ENCODE measurements around the gene IVL. TPM values are rescaled to one million over a fixed set of nuclear protein-coding genes. Genes with fewer than 3 reads are reported as not detected.

IVL gene
- total and polyA plus RNA-seq, 2 experiments from 2014 or later, result not detected

DNA sequence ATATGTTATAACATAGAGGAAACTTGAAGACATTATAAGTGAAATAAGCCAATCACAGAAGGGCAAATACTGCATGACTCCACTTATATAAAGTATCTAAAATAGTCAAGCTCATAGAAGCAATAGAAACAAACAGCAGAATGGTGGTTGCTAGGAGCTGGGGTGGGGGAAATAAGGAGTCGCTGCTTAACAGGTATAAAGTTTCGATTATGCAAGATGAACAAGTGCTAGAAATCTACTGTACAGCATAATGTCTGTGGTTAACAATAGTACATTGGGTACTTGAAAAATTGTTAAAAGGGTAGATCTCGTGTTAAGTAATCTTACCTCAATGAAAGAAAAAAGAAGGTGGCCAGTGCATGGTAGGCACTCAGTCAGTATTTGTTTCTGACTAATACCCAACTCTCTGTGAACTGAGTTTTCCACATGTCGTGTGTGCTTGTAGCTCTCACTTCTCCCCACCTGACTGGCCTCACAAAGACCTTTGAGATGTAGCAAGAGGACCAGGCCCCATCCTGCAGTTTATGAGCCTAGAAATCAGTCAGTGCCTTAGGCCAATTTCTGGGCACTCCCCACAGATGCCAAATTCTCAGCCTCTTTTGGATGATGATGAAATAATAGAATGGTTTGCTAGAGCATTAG is 23.9 kb downstream of the IVL start:
- H3K36me3 ChIP-seq (replicated peaks; ENCODE audit: insufficient read depth, low read depth), result no peaks in the 10 kb centered on the region
- H3K4me3 ChIP-seq, result no peak overlapping the region
- no peak overlapping the region for H3K4me2 ChIP-seq
- H3K27ac ChIP-seq, result no peak overlapping the region
- no peaks in the 10 kb centered on the region for H3K9me3 ChIP-seq (ENCODE audit: low read depth)
- no peaks in the 10 kb centered on the region for H4K20me1 ChIP-seq (ENCODE audit: insufficient read depth, poor library complexity, severe bottlenecking)
- 45% methylated on average over 4 of the region's 4 CpGs for WGBS (ENCODE audit: low lambda C conversion rate, missing lambda C conversion rate)
- no peak for DNase-seq (ENCODE audit: low spot score)
- H3K27me3 ChIP-seq, result no peaks in the 10 kb centered on the region
- no peak overlapping the region for H2AFZ ChIP-seq
- H3K79me2 ChIP-seq, result no peaks in the 10 kb centered on the region
- H3K9me2 ChIP-seq (replicated peaks; ENCODE audit: insufficient read depth), result no peaks in the 10 kb centered on the region
- TF ChIP-seq EZH2 (IDR thresholded peaks at IDR 0.05; ENCODE audit: borderline replicate concordance) (no peak), EZH2phosphoT487 (IDR thresholded peaks at IDR 0.05; ENCODE audit: low read depth, severe bottlenecking, unreplicated experiment) (no peak)
- TF ChIP-seq, protein P1, sequence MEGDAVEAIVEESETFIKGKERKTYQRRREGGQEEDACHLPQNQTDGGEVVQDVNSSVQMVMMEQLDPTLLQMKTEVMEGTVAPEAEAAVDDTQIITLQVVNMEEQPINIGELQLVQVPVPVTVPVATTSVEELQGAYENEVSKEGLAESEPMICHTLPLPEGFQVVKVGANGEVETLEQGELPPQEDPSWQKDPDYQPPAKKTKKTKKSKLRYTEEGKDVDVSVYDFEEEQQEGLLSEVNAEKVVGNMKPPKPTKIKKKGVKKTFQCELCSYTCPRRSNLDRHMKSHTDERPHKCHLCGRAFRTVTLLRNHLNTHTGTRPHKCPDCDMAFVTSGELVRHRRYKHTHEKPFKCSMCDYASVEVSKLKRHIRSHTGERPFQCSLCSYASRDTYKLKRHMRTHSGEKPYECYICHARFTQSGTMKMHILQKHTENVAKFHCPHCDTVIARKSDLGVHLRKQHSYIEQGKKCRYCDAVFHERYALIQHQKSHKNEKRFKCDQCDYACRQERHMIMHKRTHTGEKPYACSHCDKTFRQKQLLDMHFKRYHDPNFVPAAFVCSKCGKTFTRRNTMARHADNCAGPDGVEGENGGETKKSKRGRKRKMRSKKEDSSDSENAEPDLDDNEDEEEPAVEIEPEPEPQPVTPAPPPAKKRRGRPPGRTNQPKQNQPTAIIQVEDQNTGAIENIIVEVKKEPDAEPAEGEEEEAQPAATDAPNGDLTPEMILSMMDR (IDR thresholded peaks at IDR 0.05; ENCODE audit: poor library complexity), result no peak
- no peaks in the 10 kb centered on the region for H3K4me1 ChIP-seq (ENCODE audit: insufficient read depth)

GRCh38 chr1:152933196-152933595 is 24.9 kb downstream of the IVL start:
- H3K27ac ChIP-seq, result no peak overlapping the region
- H3K9me3 ChIP-seq (ENCODE audit: low read depth), result no peaks in the 10 kb centered on the region
- H3K79me2 ChIP-seq, result no peaks in the 10 kb centered on the region
- TF ChIP-seq EZH2phosphoT487 (IDR thresholded peaks at IDR 0.05; ENCODE audit: low read depth, severe bottlenecking, unreplicated experiment) (no peak), EZH2 (IDR thresholded peaks at IDR 0.05; ENCODE audit: borderline replicate concordance) (no peak)
- TF ChIP-seq, protein P1 (IDR thresholded peaks at IDR 0.05; ENCODE audit: poor library complexity), result no peak
- no peak overlapping the region for H2AFZ ChIP-seq
- no peaks in the 10 kb centered on the region for H3K36me3 ChIP-seq (replicated peaks; ENCODE audit: insufficient read depth, low read depth)
- H3K4me1 ChIP-seq (ENCODE audit: insufficient read depth), result no peaks in the 10 kb centered on the region
- 43% methylated on average over 2 of the region's 2 CpGs for WGBS (ENCODE audit: low lambda C conversion rate, missing lambda C conversion rate)
- H3K27me3 ChIP-seq, result no peaks in the 10 kb centered on the region
- H4K20me1 ChIP-seq (ENCODE audit: insufficient read depth, poor library complexity, severe bottlenecking), result no peaks in the 10 kb centered on the region
- DNase-seq (ENCODE audit: low spot score), result no peak
- no peak overlapping the region for H3K4me2 ChIP-seq
- H3K9me2 ChIP-seq (replicated peaks; ENCODE audit: insufficient read depth), result no peaks in the 10 kb centered on the region
- H3K4me3 ChIP-seq, result no peak overlapping the region

GRCh38 chr1:152940614-152941013 is 32.3 kb downstream of the IVL start:
- H3K9me3 ChIP-seq (ENCODE audit: low read depth), result no peaks in the 10 kb centered on the region
- no peak for DNase-seq (ENCODE audit: low spot score)
- no peak overlapping the region for H2AFZ ChIP-seq
- H4K20me1 ChIP-seq (ENCODE audit: insufficient read depth, poor library complexity, severe bottlenecking), result no peaks in the 10 kb centered on the region
- H3K4me3 ChIP-seq, result no peak overlapping the region
- WGBS (ENCODE audit: low lambda C conversion rate, missing lambda C conversion rate), result 57% methylated on average over 1 of the region's 1 CpG
- no peaks in the 10 kb centered on the region for H3K79me2 ChIP-seq
- no peaks in the 10 kb centered on the region for H3K9me2 ChIP-seq (replicated peaks; ENCODE audit: insufficient read depth)
- H3K4me1 ChIP-seq (ENCODE audit: insufficient read depth), result no peaks in the 10 kb centered on the region
- H3K36me3 ChIP-seq (replicated peaks; ENCODE audit: insufficient read depth, low read depth), result no peaks in the 10 kb centered on the region
- no peaks in the 10 kb centered on the region for H3K27me3 ChIP-seq
- H3K4me2 ChIP-seq, result no peak overlapping the region
- no peak overlapping the region for H3K27ac ChIP-seq
- TF ChIP-seq EZH2phosphoT487 (IDR thresholded peaks at IDR 0.05; ENCODE audit: low read depth, severe bottlenecking, unreplicated experiment) (no peak), EZH2 (IDR thresholded peaks at IDR 0.05; ENCODE audit: borderline replicate concordance) (no peak)
- TF ChIP-seq, protein P1 (IDR thresholded peaks at IDR 0.05; ENCODE audit: poor library complexity), result no peak

Measured in hepatocyte (in vitro differentiated cells).